H1 (cell line): ENCODE results near the gene ARMS2. TPM values are rescaled to one million over a fixed set of nuclear protein-coding genes. Genes with fewer than 3 reads are reported as not detected.

Experiments used
- CTCF ChIA-PET: fragments of 300-600 bp; sonication (Branson Sonifier 250); formaldehyde crosslinking; loops from one replicate; lab custom pipeline; 2021; ENCODE audit not compliant: partially characterized antibody; lab: Charles Lee
- POLR2A ChIA-PET: fragments of 300-600 bp; sonication (Branson Sonifier 250); formaldehyde crosslinking; loops from one replicate; lab custom pipeline; 2021; ENCODE audit warnings: inconsistent platforms; ENCODE audit not compliant: partially characterized antibody; lab: Charles Lee
- DNase-seq, 2 experiments: peaks; one replicate each; pipeline versions ENCODE4 v3.0.0 to v3.0.0-alpha.2; 2010 to 2022; ENCODE audit warnings: low spot score in 2 of 2, low read depth in 1 of 2, mixed read lengths in 1 of 2
- FAIRE-seq: peaks from 2 replicates; lab custom pipeline; 2011; peaks lifted over from hg19 to GRCh38; lab: Jason Lieb, UNC
- H2AFZ ChIP-seq: 2 replicates; pipeline ENCODE4 v1.8.1; 2012; ENCODE audit warnings: low read length, inconsistent platforms
- H2AK5ac ChIP-seq: 2 replicates; pipeline ENCODE4 v1.6.1; 2013; ENCODE audit warnings: low read depth, low read length
- H2BK120ac ChIP-seq: replicated peaks from 2 replicates; pipeline ENCODE3; 2013; ENCODE audit warnings: low read depth, low read length, inconsistent platforms
- H2BK12ac ChIP-seq: 2 replicates; pipeline ENCODE4 v1.6.1; 2013; ENCODE audit warnings: low read depth, low read length
- H2BK15ac ChIP-seq: 2 replicates; pipeline ENCODE4 v1.6.1; 2013; ENCODE audit warnings: low read length
- H2BK20ac ChIP-seq: 2 replicates; pipeline ENCODE4 v1.6.1; 2013; ENCODE audit warnings: low read length
- H2BK5ac ChIP-seq: 2 replicates; pipeline ENCODE4 v1.6.1; 2013; ENCODE audit warnings: low read depth, low read length
- H3K14ac ChIP-seq: 2 replicates; pipeline ENCODE4 v1.6.1; 2013; ENCODE audit warnings: inconsistent platforms; ENCODE audit not compliant: insufficient read length
- H3K18ac ChIP-seq: 2 replicates; pipeline ENCODE4 v1.6.1; 2013; ENCODE audit warnings: low read length; ENCODE audit errors: extremely low read depth
- H3K23ac ChIP-seq: 2 replicates; pipeline ENCODE4 v1.6.1; 2013; ENCODE audit warnings: inconsistent platforms; ENCODE audit not compliant: insufficient read length
- H3K23me2 ChIP-seq: 2 replicates; pipeline ENCODE4 v1.6.1; 2013; ENCODE audit warnings: low read depth, low read length
- H3K27ac ChIP-seq: 2 replicates; pipeline ENCODE4 v1.6.1; 2011; ENCODE audit warnings: low read depth, low read length, inconsistent platforms
- H3K27me3 ChIP-seq, 4 experiments: replicated peaks in 1 of 4; 1 replicate in 1 of 4; 2 replicates in 3 of 4; pipeline versions ENCODE4 v1.6.1 to v1.8.1; 2011 to 2013; ENCODE audit warnings: low read length in 3 of 4, mild to moderate bottlenecking in 3 of 4, inconsistent platforms in 2 of 4, mixed read lengths in 2 of 4, moderate library complexity in 1 of 4; ENCODE audit not compliant: control insufficient read depth in 3 of 4, insufficient read depth in 3 of 4; ENCODE audit errors: extremely low read depth in 1 of 4
- H3K36me3 ChIP-seq, 4 experiments: 2 replicates each; pipeline versions ENCODE4 v1.6.1 to v1.8.1; 2011 to 2013; ENCODE audit warnings: mild to moderate bottlenecking in 4 of 4, low read length in 3 of 4, moderate library complexity in 2 of 4, control low read depth in 1 of 4, inconsistent platforms in 1 of 4; ENCODE audit not compliant: insufficient read depth in 4 of 4, control insufficient read depth in 2 of 4
- H3K4ac ChIP-seq: replicated peaks from 2 replicates; pipeline ENCODE3; 2013; ENCODE audit warnings: low read length, low read depth, mixed read lengths, inconsistent platforms; ENCODE audit not compliant: insufficient read length
- H3K4me1 ChIP-seq, 4 experiments: replicated peaks in 1 of 4; 1 replicate in 1 of 4; 2 replicates in 3 of 4; pipeline versions ENCODE4 v1.6.1 to v1.8.1; 2011 to 2013; ENCODE audit warnings: low read length in 3 of 4, inconsistent platforms in 2 of 4, mixed read lengths in 1 of 4; ENCODE audit not compliant: insufficient read depth in 4 of 4, control insufficient read depth in 3 of 4
- H3K4me2 ChIP-seq, 2 experiments: 2 replicates each; pipeline versions ENCODE4 v1.6.1 to v1.8.1; 2011 to 2013; ENCODE audit warnings: low read depth in 2 of 2, low read length in 2 of 2, control low read depth in 1 of 2, inconsistent platforms in 1 of 2, mild to moderate bottlenecking in 1 of 2; ENCODE audit not compliant: insufficient read depth in 1 of 2
- H3K4me3 ChIP-seq, 4 experiments: fragments of 200-600, 300-600 bp in 1 of 4; sonication (generic), shearing (Covaris generic), sonication (Bioruptor Twin) in 1 of 4; 2 replicates each; pipeline versions ENCODE4 v1.5.1 to v1.8.1; 2011 to 2016; ENCODE audit warnings: low read length in 4 of 4, low read depth in 3 of 4, control low read depth in 2 of 4, inconsistent platforms in 2 of 4, mild to moderate bottlenecking in 2 of 4, mixed read lengths in 1 of 4, moderate library complexity in 1 of 4; ENCODE audit not compliant: insufficient read depth in 2 of 4; ENCODE audit errors: extremely low read depth in 1 of 4
- H3K56ac ChIP-seq: replicated peaks from 2 replicates; pipeline ENCODE3; 2013; ENCODE audit warnings: low read depth, mild to moderate bottlenecking, mixed read lengths, low read length, inconsistent platforms; ENCODE audit not compliant: insufficient read length
- H3K79me1 ChIP-seq: 2 replicates; pipeline ENCODE4 v1.6.1; 2013; ENCODE audit warnings: low read depth, low read length, control low read depth
- H3K79me2 ChIP-seq, 2 experiments: 2 replicates each; pipeline versions ENCODE4 v1.6.1 to v1.8.1; 2012 to 2013; ENCODE audit warnings: low read length in 2 of 2, mild to moderate bottlenecking in 2 of 2, inconsistent platforms in 1 of 2; ENCODE audit not compliant: insufficient read depth in 2 of 2, control insufficient read depth in 1 of 2
- H3K9ac ChIP-seq, 4 experiments: replicated peaks in 1 of 4; 1 replicate in 1 of 4; 2 replicates in 3 of 4; pipeline versions ENCODE4 v1.6.1 to v1.8.1; 2011 to 2013; ENCODE audit warnings: low read depth in 3 of 4, low read length in 3 of 4, control low read depth in 2 of 4, mild to moderate bottlenecking in 2 of 4, moderate library complexity in 2 of 4, inconsistent platforms in 1 of 4; ENCODE audit errors: extremely low read depth in 1 of 4
- H3K9me3 ChIP-seq, 2 experiments: 2 replicates each; pipeline versions ENCODE4 v1.6.1 to v1.8.1; 2012 to 2013; ENCODE audit warnings: mild to moderate bottlenecking in 2 of 2, moderate library complexity in 2 of 2, control low read depth in 1 of 2, inconsistent platforms in 1 of 2, low read depth in 1 of 2, low read length in 1 of 2, mixed read lengths in 1 of 2; ENCODE audit not compliant: insufficient read depth in 2 of 2
- H4K20me1 ChIP-seq, 2 experiments: replicated peaks in 1 of 2; 2 replicates each; pipeline versions ENCODE3 to v1.8.1; 2011 to 2013; ENCODE audit warnings: inconsistent platforms in 2 of 2, low read length in 2 of 2, mild to moderate bottlenecking in 1 of 2; ENCODE audit not compliant: insufficient read depth in 2 of 2, control insufficient read depth in 1 of 2
- H4K5ac ChIP-seq: 2 replicates; pipeline ENCODE4 v1.6.1; 2013; ENCODE audit warnings: low read length, low read depth, mixed read lengths, inconsistent platforms; ENCODE audit not compliant: insufficient read length
- H4K8ac ChIP-seq: 2 replicates; pipeline ENCODE4 v1.8.0; 2013; ENCODE audit warnings: mild to moderate bottlenecking, moderate library complexity, low read length, inconsistent platforms; ENCODE audit not compliant: insufficient read depth; ENCODE audit errors: extremely low read depth
- H4K91ac ChIP-seq: replicated peaks from 2 replicates; pipeline ENCODE3; 2013; ENCODE audit warnings: low read length, mixed read lengths, inconsistent platforms; ENCODE audit not compliant: insufficient read length
- BRCA1 ChIP-seq: IDR thresholded peaks from 2 replicates; pipeline ENCODE4 v1.6.1; 2012; ENCODE audit warnings: low read depth, low read length, improper control_type of control experiment
- WGBS, 2 experiments: shearing (Covaris generic) in 1 of 2; methylation state at CpG; one replicate each; pipeline versions ENCODE4 v1.1.6 to v1.1.7; 2013 to 2015; ENCODE audit warnings: low lambda C conversion rate in 2 of 2, mixed read lengths in 2 of 2, inconsistent platforms in 1 of 2, low coverage in 1 of 2, missing lambda C conversion rate in 1 of 2; ENCODE audit not compliant: insufficient replicate concordance in 2 of 2, insufficient coverage in 1 of 2, insufficient read length in 1 of 2; ENCODE audit errors: extremely low coverage in 1 of 2, missing lambda C conversion rate in 1 of 2; 5-methylcytosine and 5-hydroxymethylcytosine counted together
- polyA plus RNA-seq, 7 experiments: library from polyadenylated mRNA; depleted of rRNA in 3 of 7; stranded (reverse) in 5 of 7; unstranded in 2 of 7; fragments of >200 nt in 5 of 7; fragments of 200-250 nt in 2 of 7; gene quantifications; 1 replicate in 5 of 7; 2 replicates in 1 of 7; 4 replicates in 1 of 7; pipeline versions ENCODE4 v1.2.1 to v1.2.3, GENCODE V29; 2011 to 2013; ENCODE audit warnings: missing spikeins in 2 of 7, mixed read lengths in 2 of 7
- total RNA-seq: library from RNA; stranded (reverse); fragmentation: NEBNext Ultra II Directional; extraction: Animal tissue kit (Norgen Biotek cat#: 25700); gene quantifications from 2 replicates; pipeline ENCODE4 v1.2.1, GENCODE V29; 2021
- TF ChIP-seq, protein P1 (sequence below): IDR thresholded peaks from 2 replicates; pipeline ENCODE4 v1.6.1; 2011; ENCODE audit warnings: low read length, improper control_type of control experiment

ARMS2 gene
- total and polyA plus RNA-seq, 2 of the 8 experiments (the other 6 are each of a cell fraction or from before 2014, with no cell fraction given): not detected

DNA sequence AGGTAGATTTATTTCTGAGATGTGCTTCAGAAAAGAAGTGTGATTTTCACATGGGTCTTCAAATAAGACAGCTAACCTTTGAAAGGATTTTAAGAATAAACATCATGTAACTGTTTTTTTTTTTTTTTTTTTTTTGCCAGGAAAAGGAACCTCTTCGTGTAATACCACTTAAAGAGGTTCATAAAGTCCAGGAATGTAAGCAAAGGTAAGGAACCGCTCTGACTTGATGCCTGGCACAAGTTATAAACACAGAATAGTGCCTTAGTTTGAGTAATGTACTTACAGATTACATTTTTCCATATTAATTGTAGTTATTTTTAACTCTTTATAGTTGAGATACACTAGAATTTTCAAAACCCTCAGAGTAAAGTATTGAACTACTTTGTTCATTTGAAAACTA lies 30.4 kb upstream of the ARMS2 start:
- Histone ChIP-seq H3K9me3 (no peaks in the 10 kb centered on the region), H4K8ac (no peak overlapping the region), H3K27me3 (no peaks in the 10 kb centered on the region), H3K36me3 (peaks cover 0 to 27% (median 3%) of the 10 kb centered on the region in 4 experiments; a peak in 4 of 8 replicates), H4K91ac (no peak overlapping the region), H3K4me2 (no peak overlapping the region), H2BK5ac (no peak overlapping the region), H2BK120ac (no peak overlapping the region), H3K56ac (no peak overlapping the region), H3K23ac (no peak overlapping the region), H3K14ac (no peak overlapping the region), H3K4me1 (0 out of 7 replicates have a peak, but pooled peaks cover 0 to 3% (median 0%) of the 10 kb centered on the region in 4 experiments), H2AFZ (no peak overlapping the region), H3K27ac (no peak overlapping the region), H2BK20ac (no peak overlapping the region), H3K23me2 (no peaks in the 10 kb centered on the region), H3K79me1 (no peaks in the 10 kb centered on the region; the same call in 1 of the 2 replicates), H2BK15ac (no peak overlapping the region), H3K18ac (no peak overlapping the region), H3K9ac (no peak overlapping the region), H4K5ac (no peak overlapping the region), H3K79me2 (no peaks in the 10 kb centered on the region), H3K4me3 (no peak overlapping the region), H4K20me1 (no peaks in the 10 kb centered on the region), H2BK12ac (no peak overlapping the region), H3K4ac (no peak overlapping the region), H2AK5ac (no peak overlapping the region)
- DNase-seq (no peak), FAIRE-seq (no peak)
- ChIA-PET CTCF (interaction anchor here (0.6 to 3.0 kb wide), 4 partner anchors 10 to 147 kb away, joined by 3 to 12 read pairs (median 4); no protein-coding TSS in a partner anchor), POLR2A (no interaction called here)
- TF ChIP-seq, protein P1, sequence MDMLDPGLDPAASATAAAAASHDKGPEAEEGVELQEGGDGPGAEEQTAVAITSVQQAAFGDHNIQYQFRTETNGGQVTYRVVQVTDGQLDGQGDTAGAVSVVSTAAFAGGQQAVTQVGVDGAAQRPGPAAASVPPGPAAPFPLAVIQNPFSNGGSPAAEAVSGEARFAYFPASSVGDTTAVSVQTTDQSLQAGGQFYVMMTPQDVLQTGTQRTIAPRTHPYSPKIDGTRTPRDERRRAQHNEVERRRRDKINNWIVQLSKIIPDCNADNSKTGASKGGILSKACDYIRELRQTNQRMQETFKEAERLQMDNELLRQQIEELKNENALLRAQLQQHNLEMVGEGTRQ: no peak
- TF ChIP-seq BRCA1: no peak
- 94% methylated on average over 2 of the region's 2 CpGs; no CpG with 5 or more reads in 1 of the 2 experiments for WGBS, 2 experiments
